Activated CD4-positive, alpha-beta T cell treated with anti-CD3 and anti-CD28 coated beads, Interleukin-2, amount 10 ng/mL, durations not matched to agents 7 days and 5 days (primary cell): ENCODE data around the gene WWC2. TPM values are rescaled to one million over a fixed set of nuclear protein-coding genes. Genes with fewer than 3 reads are reported as not detected.

Experiments used
- CTCF ChIA-PET: fragments of 350-600 bp; sonication (Branson Sonifier 250); formaldehyde crosslinking; loops from one replicate; lab custom pipeline; 2021; ENCODE audit warnings: antibody characterized with exemption; lab: Charles Lee
- POLR2A ChIA-PET: fragments of 350-600 bp; sonication (Branson Sonifier 250); formaldehyde crosslinking; loops from one replicate; lab custom pipeline; 2021; ENCODE audit warnings: antibody characterized with exemption; lab: Charles Lee
- DNase-seq: peaks from one replicate; pipeline ENCODE4 v3.0.0-alpha.2; 2020
- H3K27ac Mint-ChIP-seq: one replicate; pipeline ENCODE4 v1.8.0; 2021; ENCODE audit warnings: mild to moderate bottlenecking, moderate library complexity, mixed read lengths
- H3K27me3 Mint-ChIP-seq: one replicate; pipeline ENCODE4 v1.8.0; 2021; ENCODE audit warnings: mixed read lengths
- H3K36me3 Mint-ChIP-seq: one replicate; pipeline ENCODE4 v1.8.0; 2021; ENCODE audit warnings: low read depth, mixed read lengths
- H3K4me1 Mint-ChIP-seq: one replicate; pipeline ENCODE4 v1.8.0; 2021; ENCODE audit warnings: mixed read lengths
- H3K4me3 Mint-ChIP-seq: one replicate; pipeline ENCODE4 v1.8.0; 2021; ENCODE audit warnings: mild to moderate bottlenecking, moderate library complexity, mixed read lengths
- H3K9me3 Mint-ChIP-seq: one replicate; pipeline ENCODE4 v1.8.0; 2021; ENCODE audit warnings: mixed read lengths
- total RNA-seq, 2 experiments: library from RNA; stranded (reverse); gene quantifications; one replicate each; pipeline ENCODE4 v1.2.3, GENCODE V29; 2021

WWC2 gene
- total RNA-seq, 2 experiments from 2014 or later, result 0.25 to 0.52 TPM

- Mint-ChIP-seq H3K4me3 (no peak overlapping the region), H3K9me3 (no peaks in the 10 kb centered on the region), H3K36me3 (no peaks in the 10 kb centered on the region), H3K4me1 (no peaks in the 10 kb centered on the region), H3K27ac (no peak overlapping the region), H3K27me3 (no peaks in the 10 kb centered on the region)
- ChIA-PET POLR2A (no interaction called here), CTCF (no interaction called here)
- DNase-seq, result no peak
Measured at GRCh38 chr4:183205193-183205592, 106.1 kb downstream of the WWC2 start.

DNA sequence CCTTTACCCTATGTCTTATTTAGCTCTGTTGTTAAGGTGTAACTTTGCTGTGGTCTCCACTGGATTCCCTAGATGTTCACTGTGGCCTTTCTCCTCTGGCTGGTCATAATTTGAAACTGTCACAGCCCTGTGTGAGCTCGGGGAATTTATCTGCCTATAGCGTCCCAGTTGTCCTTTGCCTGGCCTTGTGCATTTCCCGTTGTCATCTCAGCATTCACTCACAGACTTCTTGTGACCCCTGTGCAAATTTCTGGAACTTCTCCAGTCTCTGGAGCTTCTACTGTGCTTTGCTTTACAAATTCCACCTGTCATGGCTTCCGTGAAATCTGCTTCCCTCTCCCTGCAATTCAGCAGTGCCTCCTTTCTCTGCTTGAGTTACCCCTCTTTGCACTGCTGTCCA, 106.7 kb downstream of the WWC2 start:
- ChIA-PET POLR2A (no interaction called here), CTCF (no interaction called here)
- Mint-ChIP-seq H3K4me3 (no peak overlapping the region), H3K36me3 (no peaks in the 10 kb centered on the region), H3K27me3 (no peaks in the 10 kb centered on the region), H3K4me1 (no peaks in the 10 kb centered on the region), H3K9me3 (no peaks in the 10 kb centered on the region), H3K27ac (no peak overlapping the region)
- no peak for DNase-seq

- Mint-ChIP-seq H3K4me1 (no peaks in the 10 kb centered on the region), H3K36me3 (no peaks in the 10 kb centered on the region), H3K27ac (no peak overlapping the region), H3K27me3 (peaks cover 2% of the 10 kb centered on the region), H3K4me3 (no peak overlapping the region), H3K9me3 (no peaks in the 10 kb centered on the region)
- CTCF ChIA-PET, result no interaction called here
- no peak for DNase-seq
- POLR2A ChIA-PET, result no interaction called here
Measured at GRCh38 chr4:183211533-183211932, 112.5 kb downstream of the WWC2 start.

- DNase-seq, result no peak
- Mint-ChIP-seq H3K4me3 (no peak overlapping the region), H3K27ac (no peak overlapping the region), H3K4me1 (no peaks in the 10 kb centered on the region), H3K9me3 (no peaks in the 10 kb centered on the region), H3K27me3 (peaks cover 2% of the 10 kb centered on the region), H3K36me3 (no peaks in the 10 kb centered on the region)
- POLR2A ChIA-PET, result no interaction called here
- CTCF ChIA-PET, result no interaction called here
Measured at GRCh38 chr4:183213996-183214395, 114.9 kb downstream of the WWC2 start.

DNA sequence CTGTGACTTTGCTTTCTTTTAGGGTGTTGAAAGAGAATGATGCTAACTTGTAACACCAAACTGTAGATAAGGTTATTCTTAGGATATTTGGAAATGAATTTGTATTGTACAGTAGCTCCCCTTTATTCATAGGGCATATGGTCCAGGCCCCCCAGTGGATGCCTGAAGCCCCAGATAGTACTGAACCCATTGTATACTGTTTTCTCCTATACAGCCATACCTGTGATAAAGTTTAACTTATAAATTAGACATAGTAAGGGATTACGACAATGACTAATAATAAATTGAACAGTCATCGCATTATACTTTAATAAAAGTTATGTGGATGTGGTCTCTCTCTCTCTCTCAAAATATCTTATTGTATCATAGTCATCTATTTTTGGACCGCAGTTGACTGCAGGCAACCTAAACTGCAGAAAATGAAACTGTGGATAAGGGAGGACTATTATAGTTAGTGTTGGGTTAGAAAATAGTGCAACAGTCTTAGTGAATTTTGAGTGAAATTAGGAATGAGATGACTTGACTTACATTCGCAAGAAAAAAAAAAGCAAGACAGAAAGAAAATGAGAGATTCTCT, 115.9 kb downstream of the WWC2 start:
- no peaks in the 10 kb centered on the region for H3K9me3 Mint-ChIP-seq
- DNase-seq, result no peak
- H3K27me3 Mint-ChIP-seq, result peaks cover 2% of the 10 kb centered on the region
- no peak overlapping the region for H3K4me3 Mint-ChIP-seq
- CTCF ChIA-PET, result interaction anchor here (0.6 kb wide), 1 partner anchor 1109 kb away, joined by 4 read pairs; no protein-coding TSS in a partner anchor
- H3K4me1 Mint-ChIP-seq, result no peaks in the 10 kb centered on the region
- H3K36me3 Mint-ChIP-seq, result no peaks in the 10 kb centered on the region
- H3K27ac Mint-ChIP-seq, result no peak overlapping the region
- POLR2A ChIA-PET, result no interaction called here

- Mint-ChIP-seq H3K36me3 (no peaks in the 10 kb centered on the region), H3K4me1 (no peaks in the 10 kb centered on the region), H3K9me3 (no peaks in the 10 kb centered on the region), H3K27me3 (peaks cover under 1% of the 10 kb centered on the region), H3K27ac (no peak overlapping the region), H3K4me3 (no peak overlapping the region)
- ChIA-PET POLR2A (no interaction called here), CTCF (interaction anchor here (0.6 kb wide), 2 partner anchors 111 to 362 kb away, joined by 3 read pairs; no protein-coding TSS in a partner anchor)
- no peak for DNase-seq
Measured at GRCh38 chr4:183220236-183220635, 121.2 kb downstream of the WWC2 start.

GRCh38 chr4:183223053-183223452, 124.0 kb downstream of the WWC2 start:
- no peaks in the 10 kb centered on the region for H3K27me3 Mint-ChIP-seq
- H3K36me3 Mint-ChIP-seq, result no peaks in the 10 kb centered on the region
- H3K27ac Mint-ChIP-seq, result no peak overlapping the region
- POLR2A ChIA-PET, result no interaction called here
- no peaks in the 10 kb centered on the region for H3K4me1 Mint-ChIP-seq
- no peaks in the 10 kb centered on the region for H3K9me3 Mint-ChIP-seq
- DNase-seq, result no peak
- H3K4me3 Mint-ChIP-seq, result no peak overlapping the region
- CTCF ChIA-PET, result no interaction called here

GRCh38 chr4:183229397-183229796, 130.3 kb downstream of the WWC2 start:
- H3K27ac Mint-ChIP-seq, result no peak overlapping the region
- H3K4me3 Mint-ChIP-seq, result no peak overlapping the region
- no peak for DNase-seq
- POLR2A ChIA-PET, result no interaction called here
- H3K36me3 Mint-ChIP-seq, result no peaks in the 10 kb centered on the region
- no peaks in the 10 kb centered on the region for H3K27me3 Mint-ChIP-seq
- no peaks in the 10 kb centered on the region for H3K9me3 Mint-ChIP-seq
- no peaks in the 10 kb centered on the region for H3K4me1 Mint-ChIP-seq
- CTCF ChIA-PET, result no interaction called here

GRCh38 chr4:183240581-183241321, 141.7 kb downstream of the WWC2 start:
- ChIA-PET POLR2A (no interaction called here), CTCF (no interaction called here)
- no peaks in the 10 kb centered on the region for H3K36me3 Mint-ChIP-seq
- no peak for DNase-seq
- H3K4me1 Mint-ChIP-seq, result no peaks in the 10 kb centered on the region
- H3K4me3 Mint-ChIP-seq, result no peak overlapping the region
- H3K9me3 Mint-ChIP-seq, result no peaks in the 10 kb centered on the region
- H3K27me3 Mint-ChIP-seq, result peaks cover 2% of the 10 kb centered on the region
- H3K27ac Mint-ChIP-seq, result no peak overlapping the region

GRCh38 chr4:183241322-183241640, 142.2 kb downstream of the WWC2 start:
- Mint-ChIP-seq H3K4me1 (no peaks in the 10 kb centered on the region), H3K4me3 (no peak overlapping the region), H3K27me3 (peaks cover 2% of the 10 kb centered on the region), H3K36me3 (no peaks in the 10 kb centered on the region), H3K9me3 (no peaks in the 10 kb centered on the region), H3K27ac (no peak overlapping the region)
- POLR2A ChIA-PET, result no interaction called here
- DNase-seq, result no peak
- CTCF ChIA-PET, result no interaction called here

DNA sequence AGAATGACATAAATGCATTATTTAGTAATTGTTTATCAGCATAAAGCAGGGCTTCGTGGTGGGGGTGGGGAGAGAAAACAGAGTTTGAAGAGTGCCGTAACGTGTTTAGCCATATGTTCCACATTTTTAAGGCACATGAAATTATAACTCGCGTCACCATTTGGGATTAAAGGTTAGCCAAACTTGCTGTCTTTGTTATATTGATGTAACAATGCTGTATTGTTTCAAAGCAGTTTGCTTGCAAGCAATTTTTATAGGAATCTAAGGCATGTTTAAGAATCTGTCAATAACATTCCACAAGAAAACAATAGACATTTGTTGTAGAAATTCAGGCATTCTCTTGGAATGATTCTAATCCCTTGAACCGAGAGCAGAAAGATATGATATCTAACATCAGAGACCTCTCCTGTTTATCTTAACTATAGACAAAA, 142.7 kb downstream of the WWC2 start:
- Mint-ChIP-seq H3K9me3 (no peaks in the 10 kb centered on the region), H3K4me3 (no peak overlapping the region), H3K27ac (no peak overlapping the region), H3K4me1 (no peaks in the 10 kb centered on the region), H3K36me3 (no peaks in the 10 kb centered on the region), H3K27me3 (peaks cover 2% of the 10 kb centered on the region)
- CTCF ChIA-PET, result interaction anchor here (1.2 kb wide), 1 partner anchor 10 kb away, joined by 3 read pairs; no protein-coding TSS in a partner anchor
- no peak for DNase-seq
- POLR2A ChIA-PET, result no interaction called here

DNA sequence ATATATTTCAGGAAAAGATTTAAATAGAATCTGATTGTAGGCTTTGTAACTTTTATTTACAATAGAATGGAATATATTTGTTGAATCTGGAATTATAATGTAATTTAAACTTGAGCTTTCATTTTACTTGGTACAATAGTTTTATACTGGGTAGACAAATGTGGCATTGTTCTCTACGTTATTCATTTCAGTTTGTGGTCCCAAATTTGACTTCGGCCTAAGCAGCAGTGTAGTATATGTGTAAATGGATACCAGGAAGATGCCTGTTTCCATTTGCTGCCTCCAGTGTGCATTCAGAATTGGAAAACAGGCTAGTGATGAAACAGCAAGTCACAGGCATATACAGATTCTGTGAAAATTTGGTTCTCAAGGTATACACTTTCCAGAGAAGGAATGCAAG, 143.2 kb downstream of the WWC2 start:
- Mint-ChIP-seq H3K27me3 (peaks cover 2% of the 10 kb centered on the region), H3K36me3 (no peaks in the 10 kb centered on the region), H3K4me3 (no peak overlapping the region), H3K9me3 (no peaks in the 10 kb centered on the region), H3K4me1 (no peaks in the 10 kb centered on the region), H3K27ac (no peak overlapping the region)
- DNase-seq, result no peak
- POLR2A ChIA-PET, result interaction anchor here (0.7 kb wide), 1 partner anchor 907 kb away, joined by 4 read pairs; no protein-coding TSS in a partner anchor
- CTCF ChIA-PET, result interaction anchor here (1.2 kb wide), 1 partner anchor 10 kb away, joined by 3 read pairs; no protein-coding TSS in a partner anchor

DNA sequence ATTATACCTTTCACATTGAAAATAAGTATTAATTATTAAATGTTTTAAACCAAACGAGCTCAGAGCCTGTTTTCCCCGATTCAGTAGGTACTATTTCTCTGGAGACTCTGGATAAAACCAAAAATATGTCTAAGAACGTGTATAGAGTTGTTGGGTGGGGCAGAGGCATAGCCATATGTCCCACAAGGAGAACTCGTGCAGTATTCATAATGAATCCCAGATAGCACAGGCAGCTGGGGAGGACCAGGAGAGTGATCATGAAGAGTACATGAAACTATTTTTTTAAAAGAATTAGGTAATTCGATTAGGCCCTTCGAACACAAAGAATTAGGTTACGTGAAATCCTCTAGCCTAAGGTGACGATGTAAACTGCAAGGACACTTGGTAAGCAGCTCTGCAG, 145.0 kb downstream of the WWC2 start:
- H3K9me3 Mint-ChIP-seq, result no peaks in the 10 kb centered on the region
- no peaks in the 10 kb centered on the region for H3K4me1 Mint-ChIP-seq
- ChIA-PET CTCF (no interaction called here), POLR2A (no interaction called here)
- H3K4me3 Mint-ChIP-seq, result no peak overlapping the region
- peaks cover 2% of the 10 kb centered on the region for H3K27me3 Mint-ChIP-seq
- no peaks in the 10 kb centered on the region for H3K36me3 Mint-ChIP-seq
- DNase-seq, result no peak
- no peak overlapping the region for H3K27ac Mint-ChIP-seq
